Hepatocyte (in vitro differentiated cells): ENCODE measurements around the gene MND1.

Experiments used
- CTCF ChIP-seq: fragments of 200-600 bp; sonication (generic); IDR thresholded peaks from 2 replicates; pipeline ENCODE4 v1.5.1; 2016; ENCODE audit warnings: antibody characterized with exemption, mild to moderate bottlenecking; ENCODE audit not compliant: poor library complexity
- EZH2 ChIP-seq: fragments of 200-600 bp; sonication (generic); IDR thresholded peaks from 2 replicates; pipeline ENCODE4 v1.6.1; 2016; ENCODE audit warnings: antibody characterized with exemption, mild to moderate bottlenecking, borderline replicate concordance
- EZH2phosphoT487 ChIP-seq: fragments of 200-600 bp; sonication (generic); IDR thresholded peaks from one replicate; pipeline ENCODE4 v1.6.1; 2018; ENCODE audit warnings: antibody characterized with exemption, mild to moderate bottlenecking, low read depth, moderate library complexity; ENCODE audit not compliant: unreplicated experiment, severe bottlenecking

GRCh38 chr4:153453402-153453801 is 108.9 kb downstream of the MND1 start:
- TF ChIP-seq CTCF, result no peak
- TF ChIP-seq EZH2, result no peak
- no peak for TF ChIP-seq EZH2phosphoT487
